Astrocyte (in vitro differentiated cells and primary cell): ENCODE data around the gene GPR61.

Experiments
- CTCF ChIP-seq: IDR thresholded peaks from 2 replicates; pipeline ENCODE4 v1.5.1; 2011; ENCODE audit warnings: low read depth, mild to moderate bottlenecking, inconsistent platforms, low read length, moderate library complexity; ENCODE audit not compliant: insufficient read depth
- EZH2 ChIP-seq: IDR thresholded peaks from 2 replicates; pipeline ENCODE4 v1.6.1; 2012; ENCODE audit warnings: mild to moderate bottlenecking, low read length, inconsistent platforms; ENCODE audit not compliant: insufficient read depth

- TF ChIP-seq EZH2 (no peak), CTCF (peak; percentile 89)
Measured at GRCh38 chr1:109532365-109533136, 7.1 kb upstream of the GPR61 start.
